HPDE6-E6E7 (cell line): ENCODE measurements around the gene TBPL2.

Experiments used
- DNase-seq: peaks from one replicate; pipeline ENCODE4 v3.0.0; 2011; ENCODE audit warnings: missing footprints; ENCODE audit errors: extremely low spot score

Gene TBPL2

GRCh38 chr14:55366271-55366670 lies 74.1 kb downstream of the TBPL2 start:
- no peak for DNase-seq
